HCT116 (cell line): ENCODE data around the gene SND1. TPM values are rescaled to one million over a fixed set of nuclear protein-coding genes. Genes with fewer than 3 reads are reported as not detected.

Source experiments
- ATAC-seq: fragments of 200-7000 bp; cut with Tn5 transposase; 2 replicates; pipeline ENCODE4 v1.9.1; 2020; ENCODE audit warnings: mild to moderate bottlenecking, moderate library complexity
- BruUV-seq: library from RNA; stranded (reverse); fragments of 400-500 nt; replicated peaks from 2 replicates; lab custom pipeline; 2021; lab: Mats Ljungman, UMichigan
- CTCF ChIA-PET: fragments of 300-600 bp; sonication (Branson Sonifier 250); formaldehyde crosslinking; loops from one replicate; lab custom pipeline; 2021; ENCODE audit warnings: antibody characterized with exemption; lab: Charles Lee
- POLR2A ChIA-PET: fragments of 300-600, 350-600 bp; sonication (Branson Sonifier 250); formaldehyde crosslinking; loops from one replicate; lab custom pipeline; 2021; ENCODE audit warnings: antibody characterized with exemption; lab: Charles Lee
- RAD21 ChIA-PET, 2 experiments: fragments of 300-600 bp; sonication (Branson Sonifier 250); formaldehyde crosslinking; loops; one replicate each; lab custom pipeline; 2023; ENCODE audit warnings: low total read pairs in 2 of 2; ENCODE audit not compliant: uncharacterized antibody in 2 of 2, unreplicated experiment in 2 of 2, low non-redundant PET in 1 of 2; lab: Charles Lee
- DNase-seq: peaks from one replicate; pipeline ENCODE4 v3.0.0-alpha.2; 2010; ENCODE audit warnings: low read depth, low spot score
- H2AFZ ChIP-seq: fragments of 200-600 bp; shearing (Covaris generic), sonication (generic); 2 replicates; pipeline ENCODE4 v1.6.1; 2017; ENCODE audit warnings: low read depth, mixed run types, mixed read lengths, antibody characterized with exemption, low read length; ENCODE audit not compliant: poor library complexity, severe bottlenecking
- H3K27ac ChIP-seq: 2 replicates; pipeline ENCODE4 v1.5.1; 2012; ENCODE audit warnings: low read depth, low read length
- H3K27me3 ChIP-seq: fragments of 200-600 bp; sonication (generic); 2 replicates; pipeline ENCODE4 v1.6.1; 2016; ENCODE audit warnings: mixed run types, low read length, mixed read lengths; ENCODE audit not compliant: insufficient read depth
- H3K36me3 ChIP-seq, 2 experiments: fragments of 200-500 bp in 1 of 2; fragments of 200-600 bp in 1 of 2; sonication (Bioruptor generic) in 1 of 2; sonication (generic) in 1 of 2; 2 replicates each; pipeline versions ENCODE4 v1.5.1 to v1.6.1; 2014 to 2016; ENCODE audit warnings: low read length in 2 of 2, inconsistent platforms in 1 of 2, mixed read lengths in 1 of 2, mixed run types in 1 of 2; ENCODE audit not compliant: insufficient read depth in 2 of 2, control insufficient read depth in 1 of 2
- H3K4me1 ChIP-seq, 2 experiments: fragments of 200-600 bp in 1 of 2; sonication (generic) in 1 of 2; 2 replicates each; pipeline versions ENCODE4 v1.5.1 to v1.6.1; 2012 to 2017; ENCODE audit warnings: low read length in 2 of 2, inconsistent platforms in 1 of 2, mild to moderate bottlenecking in 1 of 2, mixed read lengths in 1 of 2, mixed run types in 1 of 2, moderate library complexity in 1 of 2; ENCODE audit not compliant: insufficient read depth in 2 of 2, control insufficient read depth in 1 of 2
- H3K4me2 ChIP-seq: fragments of 200-600 bp; sonication (generic); 2 replicates; pipeline ENCODE4 v1.6.1; 2017; ENCODE audit warnings: mixed run types, low read length, mixed read lengths
- H3K4me3 ChIP-seq, 2 experiments: fragments of 200-600 bp in 1 of 2; sonication (generic) in 1 of 2; replicated peaks in 1 of 2; 2 replicates each; pipeline ENCODE4 v1.5.1; 2011 to 2016; ENCODE audit warnings: low read length in 2 of 2, control low read depth in 1 of 2, low read depth in 1 of 2, mild to moderate bottlenecking in 1 of 2, mixed read lengths in 1 of 2, mixed run types in 1 of 2
- H3K79me2 ChIP-seq: fragments of 200-600 bp; sonication (generic); 2 replicates; pipeline ENCODE4 v1.6.1; 2017; ENCODE audit warnings: mild to moderate bottlenecking, mixed run types, low read length, moderate library complexity, mixed read lengths; ENCODE audit not compliant: insufficient read depth
- H3K9ac ChIP-seq: fragments of 200-600 bp; sonication (generic); 2 replicates; pipeline ENCODE4 v1.6.1; 2016; ENCODE audit warnings: low read length, mixed read lengths
- H3K9me2 ChIP-seq: fragments of 200-600 bp; sonication (generic), shearing (Covaris generic); 2 replicates; pipeline ENCODE4 v1.6.1; 2017; ENCODE audit warnings: mixed run types, mild to moderate bottlenecking, moderate library complexity; ENCODE audit not compliant: insufficient read depth
- H3K9me3 ChIP-seq, 2 experiments: fragments of 200-500 bp in 1 of 2; fragments of 200-600 bp in 1 of 2; sonication (Bioruptor generic) in 1 of 2; sonication (generic) in 1 of 2; 2 replicates each; pipeline ENCODE4 v1.6.1; 2014 to 2017; ENCODE audit warnings: low read length in 2 of 2, mixed read lengths in 2 of 2, inconsistent platforms in 1 of 2, low read depth in 1 of 2, mild to moderate bottlenecking in 1 of 2, mixed run types in 1 of 2, moderate library complexity in 1 of 2; ENCODE audit not compliant: control insufficient read depth in 1 of 2, insufficient read depth in 1 of 2
- H4K20me1 ChIP-seq: fragments of 200-600 bp; sonication (generic), shearing (Covaris generic); 2 replicates; pipeline ENCODE4 v1.6.1; 2017; ENCODE audit warnings: mixed run types, mild to moderate bottlenecking, moderate library complexity; ENCODE audit not compliant: insufficient read depth
- ATF3 ChIP-seq: IDR thresholded peaks from 2 replicates; pipeline ENCODE4 v1.6.1; 2012
- CEBPB ChIP-seq: IDR thresholded peaks from 2 replicates; pipeline ENCODE4 v1.6.1; 2012; ENCODE audit warnings: low read depth
- CTCF ChIP-seq, 3 experiments: fragments of 200-600 bp in 1 of 3; sonication (generic) in 1 of 3; IDR thresholded peaks in 2 of 3; conservative IDR thresholded peaks in 1 of 3; 2 replicates each; pipeline ENCODE4 v1.5.1; 2012 to 2017; ENCODE audit warnings: low read depth in 2 of 3, low read length in 2 of 3, antibody characterized with exemption in 1 of 3, borderline replicate concordance in 1 of 3, control low read depth in 1 of 3, mild to moderate bottlenecking in 1 of 3, mixed read lengths in 1 of 3, mixed run types in 1 of 3, moderate library complexity in 1 of 3; ENCODE audit not compliant: insufficient read depth in 1 of 3
- EGR1 ChIP-seq: IDR thresholded peaks from 2 replicates; pipeline ENCODE4 v1.6.1; 2012; ENCODE audit warnings: low read depth
- ELF1 ChIP-seq: IDR thresholded peaks from 2 replicates; pipeline ENCODE4 v1.6.1; 2012; ENCODE audit warnings: low read depth, borderline replicate concordance
- EZH2 ChIP-seq: fragments of 200-600 bp; sonication (generic); IDR thresholded peaks from 2 replicates; pipeline ENCODE4 v1.6.1; 2017; ENCODE audit warnings: antibody characterized with exemption, mixed run types
- JUND ChIP-seq: IDR thresholded peaks from 2 replicates; pipeline ENCODE4 v1.6.1; 2012
- MAX ChIP-seq: IDR thresholded peaks from 2 replicates; pipeline ENCODE4 v1.6.1; 2012
- POLR2A ChIP-seq: IDR thresholded peaks from 2 replicates; pipeline ENCODE4 v1.7.0; 2011; ENCODE audit warnings: borderline replicate concordance; ENCODE audit not compliant: insufficient read depth, insufficient read length; ENCODE audit errors: extremely low read depth
- POLR2AphosphoS5 ChIP-seq: IDR thresholded peaks from 2 replicates; pipeline ENCODE4 v1.6.1; 2011; ENCODE audit warnings: mild to moderate bottlenecking, low read depth, low read length, moderate library complexity
- SP1 ChIP-seq: IDR thresholded peaks from 2 replicates; pipeline ENCODE4 v1.6.1; 2012; ENCODE audit warnings: low read depth
- SRF ChIP-seq: IDR thresholded peaks from 2 replicates; pipeline ENCODE4 v1.6.1; 2012; ENCODE audit warnings: low read depth
- YY1 ChIP-seq: IDR thresholded peaks from 2 replicates; pipeline ENCODE4 v1.6.1; 2011; ENCODE audit warnings: low read length, low read depth, moderate library complexity, mild to moderate bottlenecking; ENCODE audit not compliant: insufficient replicate concordance; ENCODE audit errors: extremely low read depth
- intact Hi-C: fragments of 100-400 bp; cut with micrococcal nuclease; formaldehyde crosslinking; loops from 2 replicates; pipeline ENCODE4 v1.10.0; 2022
- total RNA-seq: library from RNA; stranded (reverse); gene quantifications from one replicate; pipeline ENCODE4 v1.2.1, GENCODE V29; 2021; ENCODE audit not compliant: unreplicated experiment

SND1 gene
- total RNA-seq, 1 experiment from 2014 or later = 169 TPM

- CTCF ChIA-PET = no interaction called here
Measured at GRCh38 chr7:127741764-127742375, 89.9 kb downstream of the SND1 start.

GRCh38 chr7:127745445-127745844 lies 93.5 kb downstream of the SND1 start:
- H3K36me3 ChIP-seq = no peaks in the 10 kb centered on the region
- no peak overlapping the region for H3K9ac ChIP-seq
- no peaks in the 10 kb centered on the region for H3K4me1 ChIP-seq
- H3K79me2 ChIP-seq = peaks cover 97% of the 10 kb centered on the region
- no peaks in the 10 kb centered on the region for H3K9me2 ChIP-seq
- H3K9me3 ChIP-seq = no peaks in the 10 kb centered on the region
- no peaks in the 10 kb centered on the region for H3K27me3 ChIP-seq
- ChIA-PET RAD21 (no interaction called here), CTCF (no interaction called here), POLR2A (no interaction called here)
- ATAC-seq (no peak), DNase-seq (no peak)
- no TSS peak for BruUV-seq
- H2AFZ ChIP-seq = no peak overlapping the region
- H3K4me2 ChIP-seq = no peak overlapping the region
- H3K27ac ChIP-seq = no peak overlapping the region
- intact Hi-C loops = no loop called here
- H4K20me1 ChIP-seq = peaks cover 15% of the 10 kb centered on the region; the same call in 1 of the 2 replicates
- no peak overlapping the region for H3K4me3 ChIP-seq
- no peak for TF ChIP-seq MAX
- TF ChIP-seq EGR1 = no peak
- no peak for TF ChIP-seq SRF
- no peak for TF ChIP-seq POLR2AphosphoS5
- no peak for TF ChIP-seq CTCF (IDR thresholded peaks at IDR 0.05 in 2 of 3, conservative IDR thresholded peaks at IDR 0.05 in 1 of 3; ENCODE audit: borderline replicate concordance in 1 of 3, insufficient read depth in 1 of 3, low read depth in 2 of 3, low read length in 2 of 3)
- no peak for TF ChIP-seq CEBPB
- no peak for TF ChIP-seq ATF3
- TF ChIP-seq JUND = no peak
- no peak for TF ChIP-seq ELF1
- TF ChIP-seq SP1 = no peak
- TF ChIP-seq EZH2 = no peak

More at GRCh38 chr7:127741764-127742375, 89.9 kb downstream of the SND1 start:
- Histone ChIP-seq H3K79me2 (peaks cover 89% of the 10 kb centered on the region), H3K27me3 (no peaks in the 10 kb centered on the region), H3K9ac (no peak overlapping the region), H3K27ac (no peak overlapping the region), H3K9me2 (no peaks in the 10 kb centered on the region), H3K4me1 (no peaks in the 10 kb centered on the region), H4K20me1 (peaks cover 18% of the 10 kb centered on the region; the same call in 1 of the 2 replicates), H3K36me3 (no peaks in the 10 kb centered on the region), H3K4me3 (no peak overlapping the region), H2AFZ (no peak overlapping the region), H3K9me3 (no peaks in the 10 kb centered on the region), H3K4me2 (no peak overlapping the region)
- POLR2A ChIA-PET = no interaction called here
- BruUV-seq = no TSS peak
- ATAC-seq (no peak), DNase-seq (no peak)
- TF ChIP-seq POLR2A (no peak), CEBPB (no peak), SP1 (no peak), EGR1 (no peak), YY1 (no peak), POLR2AphosphoS5 (no peak), ATF3 (no peak), MAX (no peak), ELF1 (no peak)
- RAD21 ChIA-PET = no interaction called here
- intact Hi-C loops = no loop called here
